Choroid plexus epithelial cell (primary cell): ENCODE measurements around the gene COX4I1.

Source experiments
- DNase-seq: peaks from one replicate; pipeline ENCODE4 v3.0.0-alpha.2; 2010; ENCODE audit warnings: low read depth
- H3K4me3 ChIP-seq: 2 replicates; pipeline ENCODE4 v1.5.1; 2011; ENCODE audit warnings: low read depth, mild to moderate bottlenecking, control low read depth, low read length, moderate library complexity
- TF ChIP-seq, protein P1 (sequence below): conservative IDR thresholded peaks from 2 replicates; pipeline ENCODE4 v1.5.1; 2011; ENCODE audit warnings: low read depth, mild to moderate bottlenecking, control low read depth, inconsistent platforms, low read length, moderate library complexity

Gene COX4I1

DNA sequence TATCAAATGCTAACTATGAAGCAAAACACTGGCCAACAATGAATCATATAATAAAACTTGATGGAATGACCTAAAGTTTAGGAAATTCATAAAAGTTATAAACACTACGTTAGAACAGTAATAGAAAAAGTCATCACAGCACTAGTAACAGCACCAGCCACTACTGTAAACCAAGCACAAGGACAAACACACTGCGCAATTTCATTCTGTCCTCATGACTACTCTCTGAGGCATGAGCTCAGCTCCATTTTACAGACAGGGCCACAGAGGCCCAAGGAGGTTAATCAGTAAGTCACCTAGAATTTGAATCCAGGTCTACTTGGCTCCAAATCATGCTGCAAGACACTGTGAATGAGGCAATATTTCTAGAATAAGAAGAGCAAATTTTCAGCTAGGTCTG lies 13.6 kb upstream of the COX4I1 start:
- TF ChIP-seq, protein P1, sequence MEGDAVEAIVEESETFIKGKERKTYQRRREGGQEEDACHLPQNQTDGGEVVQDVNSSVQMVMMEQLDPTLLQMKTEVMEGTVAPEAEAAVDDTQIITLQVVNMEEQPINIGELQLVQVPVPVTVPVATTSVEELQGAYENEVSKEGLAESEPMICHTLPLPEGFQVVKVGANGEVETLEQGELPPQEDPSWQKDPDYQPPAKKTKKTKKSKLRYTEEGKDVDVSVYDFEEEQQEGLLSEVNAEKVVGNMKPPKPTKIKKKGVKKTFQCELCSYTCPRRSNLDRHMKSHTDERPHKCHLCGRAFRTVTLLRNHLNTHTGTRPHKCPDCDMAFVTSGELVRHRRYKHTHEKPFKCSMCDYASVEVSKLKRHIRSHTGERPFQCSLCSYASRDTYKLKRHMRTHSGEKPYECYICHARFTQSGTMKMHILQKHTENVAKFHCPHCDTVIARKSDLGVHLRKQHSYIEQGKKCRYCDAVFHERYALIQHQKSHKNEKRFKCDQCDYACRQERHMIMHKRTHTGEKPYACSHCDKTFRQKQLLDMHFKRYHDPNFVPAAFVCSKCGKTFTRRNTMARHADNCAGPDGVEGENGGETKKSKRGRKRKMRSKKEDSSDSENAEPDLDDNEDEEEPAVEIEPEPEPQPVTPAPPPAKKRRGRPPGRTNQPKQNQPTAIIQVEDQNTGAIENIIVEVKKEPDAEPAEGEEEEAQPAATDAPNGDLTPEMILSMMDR, result no peak
- no peak for DNase-seq
- H3K4me3 ChIP-seq, result no peak overlapping the region

DNA sequence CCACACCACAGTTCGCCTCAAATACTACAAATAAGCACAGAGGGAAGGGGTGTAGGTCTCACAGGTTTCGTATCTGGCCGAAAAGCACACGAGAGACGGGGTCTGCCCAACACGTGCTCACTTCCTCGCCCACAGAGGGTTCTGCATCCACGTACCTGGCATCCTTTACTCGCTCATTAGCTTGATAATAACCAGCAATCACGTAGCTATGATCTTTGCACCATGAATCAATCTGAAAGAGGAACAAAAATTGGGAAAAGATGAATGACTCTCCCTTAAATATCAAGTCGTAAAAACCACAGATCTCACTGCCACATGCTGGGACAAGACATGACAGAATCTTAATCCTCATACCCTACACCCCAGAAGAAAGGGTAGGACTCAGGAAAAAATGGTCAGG lies 10.7 kb upstream of the COX4I1 start:
- DNase-seq, result no peak
- no peak overlapping the region for H3K4me3 ChIP-seq
- TF ChIP-seq, protein P1, result no peak

DNA sequence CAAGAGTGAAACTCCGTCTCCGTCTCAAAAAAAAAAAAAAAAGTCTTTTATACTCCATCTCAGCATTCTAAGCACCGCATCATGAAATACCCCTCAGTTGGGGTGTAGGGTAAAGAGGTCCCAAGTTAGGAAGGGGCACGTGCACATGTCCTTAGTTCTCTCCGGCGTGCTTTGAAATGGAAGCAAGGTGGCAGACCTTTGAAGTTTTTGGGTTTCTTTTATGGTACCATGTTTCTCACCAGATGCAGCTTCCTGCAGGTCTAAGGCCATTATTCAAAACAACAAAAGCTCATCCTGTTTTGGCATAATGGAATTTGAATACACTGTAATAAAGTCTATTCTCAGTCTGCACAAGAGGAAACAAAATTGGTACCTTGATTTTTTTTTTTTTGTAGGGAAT lies 9.7 kb upstream of the COX4I1 start:
- no peak for DNase-seq
- H3K4me3 ChIP-seq, result no peak overlapping the region
- TF ChIP-seq, protein P1, result no peak

DNA sequence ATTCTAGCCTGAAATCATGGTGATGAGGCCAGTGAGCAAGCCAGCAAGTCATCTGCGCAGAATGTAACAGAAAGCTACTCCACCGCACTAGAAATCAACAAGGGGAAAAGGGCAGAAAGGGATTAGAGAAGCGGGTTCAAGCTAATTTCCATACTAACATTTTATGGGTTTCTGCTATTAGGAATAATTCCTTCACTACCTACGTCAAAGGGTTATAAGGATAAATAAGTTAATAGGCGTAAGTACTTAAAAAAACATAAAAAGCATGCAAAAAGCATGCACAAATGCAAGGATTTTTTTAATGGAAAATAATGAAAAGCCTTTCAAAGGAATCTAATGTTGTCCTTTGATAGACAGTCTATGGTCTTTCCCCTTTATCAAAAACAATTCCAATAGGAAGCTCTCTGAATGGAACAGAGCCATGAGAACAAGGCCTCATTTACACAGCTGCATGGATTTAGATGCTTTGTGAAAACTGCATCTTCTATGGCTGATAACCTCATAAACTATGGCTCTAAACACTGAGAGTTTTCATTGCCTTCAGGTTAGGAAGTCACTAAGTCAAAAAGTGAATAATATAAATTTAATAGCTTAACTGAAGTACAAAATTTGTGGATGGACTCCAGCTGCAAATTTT lies 5.7 kb upstream of the COX4I1 start:
- no peak overlapping the region for H3K4me3 ChIP-seq
- no peak for DNase-seq
- TF ChIP-seq, protein P1, result no peak

DNA sequence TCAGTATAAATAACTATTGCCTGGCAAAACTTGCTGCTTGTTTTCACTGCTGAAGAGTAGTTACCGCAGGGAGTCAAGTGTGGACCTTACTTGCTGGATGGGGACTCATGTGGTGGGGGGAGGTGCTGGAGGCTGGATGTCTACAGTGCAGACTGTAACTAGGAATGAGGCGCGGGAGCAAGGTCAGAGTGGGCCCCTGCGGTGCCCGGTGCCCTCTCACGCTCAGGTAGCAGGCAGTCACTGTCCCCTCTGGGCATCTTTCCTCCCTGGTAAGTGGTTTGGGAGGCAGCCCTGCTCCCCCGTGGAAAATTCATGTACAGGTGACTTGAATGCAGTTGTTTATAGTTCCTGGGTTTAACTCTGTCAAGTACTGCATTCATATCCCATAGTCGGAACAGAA lies 4.8 kb upstream of the COX4I1 start:
- TF ChIP-seq, protein P1, result no peak
- DNase-seq, result no peak
- no peak overlapping the region for H3K4me3 ChIP-seq

DNA sequence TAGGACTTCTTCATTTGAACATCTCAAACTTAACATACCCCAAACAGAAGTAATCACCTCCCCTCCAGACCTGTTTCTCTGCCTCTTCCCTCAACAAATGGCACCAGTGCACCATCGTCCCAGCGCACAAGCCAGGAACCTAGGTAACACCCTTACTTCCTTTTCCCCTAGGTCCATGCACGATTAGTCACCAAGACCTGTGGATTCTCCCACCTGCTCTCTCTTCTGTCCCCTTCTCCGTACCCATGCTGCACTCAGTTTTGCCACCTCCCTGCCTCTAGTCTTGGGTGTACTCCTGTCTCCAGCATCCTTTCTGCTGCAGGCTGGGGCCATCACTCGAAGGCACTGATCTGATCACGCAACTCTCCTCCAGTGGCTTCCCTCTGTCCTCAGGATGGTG lies 3.3 kb upstream of the COX4I1 start:
- no peak for DNase-seq
- TF ChIP-seq, protein P1, result no peak
- H3K4me3 ChIP-seq, result no peak overlapping the region

DNA sequence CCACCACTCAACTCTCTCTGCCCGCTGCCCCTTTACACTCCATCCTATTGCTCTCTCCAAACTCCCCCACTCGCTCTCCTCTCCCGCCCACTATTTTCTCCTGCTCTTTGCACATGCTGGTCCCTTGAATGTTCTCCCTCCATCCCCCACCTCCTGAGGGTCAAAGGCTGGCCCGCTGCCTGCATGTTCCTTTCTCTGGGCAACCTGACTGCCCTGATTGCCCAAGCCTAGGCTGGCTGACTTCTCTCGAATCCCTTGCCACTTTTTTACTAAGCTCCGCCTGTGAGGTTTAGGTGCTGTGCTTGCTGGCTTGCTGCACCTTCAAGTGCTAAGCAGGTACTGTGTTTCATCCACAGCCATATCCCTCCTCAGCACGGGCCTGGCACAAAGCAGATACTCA lies 2.9 kb upstream of the COX4I1 start:
- no peak for DNase-seq
- TF ChIP-seq, protein P1, result no peak
- H3K4me3 ChIP-seq, result no peak overlapping the region
